GM23338 (cell line): ENCODE results near the gene ATP8A1. TPM values are rescaled to one million over a fixed set of nuclear protein-coding genes. Genes with fewer than 3 reads are reported as not detected.

ENCODE experiments used
- ATAC-seq: fragments of 200-7000 bp; cut with Tn5 transposase; 3 replicates; pipeline ENCODE4 v1.9.1; 2020
- DNase-seq: peaks from one replicate; pipeline ENCODE4 v3.0.0-alpha.2; 2015; ENCODE audit warnings: low spot score
- H2AFZ ChIP-seq: fragments of 200-600 bp; sonication (generic); 2 replicates; pipeline ENCODE4 v1.8.0; 2016; ENCODE audit warnings: antibody characterized with exemption, mild to moderate bottlenecking, moderate library complexity
- H3F3A ChIP-seq: fragments of 200-600 bp; sonication (generic); replicated peaks from 2 replicates; pipeline ENCODE4 v1.8.0; 2017; ENCODE audit warnings: antibody characterized with exemption, mixed run types, low read depth
- H3K27ac ChIP-seq: fragments of 200-600 bp; sonication (generic); 2 replicates; pipeline ENCODE4 v1.6.1; 2016; ENCODE audit warnings: low read depth
- H3K27me3 ChIP-seq: fragments of 200-600 bp; sonication (generic); 2 replicates; pipeline ENCODE4 v1.8.0; 2016; ENCODE audit warnings: mild to moderate bottlenecking, mixed run types, moderate library complexity; ENCODE audit not compliant: insufficient read depth
- H3K36me3 ChIP-seq: fragments of 200-600 bp; sonication (generic); 2 replicates; pipeline ENCODE4 v1.8.0; 2016; ENCODE audit warnings: mild to moderate bottlenecking; ENCODE audit not compliant: insufficient read depth
- H3K4me1 ChIP-seq: fragments of 200-600 bp; sonication (generic); 2 replicates; pipeline ENCODE4 v1.8.0; 2016; ENCODE audit warnings: mild to moderate bottlenecking, moderate library complexity; ENCODE audit not compliant: insufficient read depth
- H3K4me2 ChIP-seq: fragments of 200-600 bp; sonication (generic); 2 replicates; pipeline ENCODE4 v1.7.1; 2017; ENCODE audit warnings: mixed run types
- H3K4me3 ChIP-seq: fragments of 200-600 bp; sonication (generic); 2 replicates; pipeline ENCODE4 v1.6.1; 2016; ENCODE audit warnings: mixed run types
- H3K79me2 ChIP-seq: fragments of 200-600 bp; sonication (generic); replicated peaks from 2 replicates; pipeline ENCODE4 v1.8.0; 2017; ENCODE audit warnings: mild to moderate bottlenecking; ENCODE audit not compliant: insufficient read depth
- H3K9me2 ChIP-seq: fragments of 200-600 bp; sonication (generic); 2 replicates; pipeline ENCODE4 v1.8.0; 2017; ENCODE audit not compliant: insufficient read depth
- H4K20me1 ChIP-seq: fragments of 200-600 bp; sonication (generic); replicated peaks from 2 replicates; pipeline ENCODE4 v1.8.0; 2017; ENCODE audit warnings: mild to moderate bottlenecking; ENCODE audit not compliant: insufficient read depth
- H3K27ac Mint-ChIP-seq: 2 replicates; pipeline ENCODE4 v1.8.0; 2020; ENCODE audit warnings: inconsistent platforms, mild to moderate bottlenecking, moderate library complexity, mixed read lengths
- H3K27me3 Mint-ChIP-seq: 3 replicates; pipeline ENCODE4 v1.8.0; 2022; ENCODE audit warnings: low read depth, mild to moderate bottlenecking, moderate library complexity, mixed read lengths, inconsistent platforms; ENCODE audit not compliant: insufficient read depth, poor library complexity
- H3K36me3 Mint-ChIP-seq: 3 replicates; pipeline ENCODE4 v1.8.0; 2021; ENCODE audit warnings: low read depth, mild to moderate bottlenecking, inconsistent platforms, moderate library complexity, mixed read lengths
- H3K4me1 Mint-ChIP-seq: 3 replicates; pipeline ENCODE4 v1.8.0; 2020; ENCODE audit warnings: mild to moderate bottlenecking, inconsistent platforms, mixed read lengths
- H3K4me3 Mint-ChIP-seq: 3 replicates; pipeline ENCODE4 v1.8.0; 2021; ENCODE audit warnings: moderate library complexity, mild to moderate bottlenecking, inconsistent platforms, mixed read lengths
- H3K9me3 Mint-ChIP-seq: 3 replicates; pipeline ENCODE4 v1.8.0; 2020; ENCODE audit warnings: moderate library complexity, mild to moderate bottlenecking, inconsistent platforms, mixed read lengths
- CREB1 ChIP-seq: fragments of 250-450 bp; sonication (Bioruptor Pico); IDR thresholded peaks from 2 replicates; pipeline ENCODE4 v1.5.0; 2020; ENCODE audit warnings: low read depth, mild to moderate bottlenecking, moderate library complexity
- EZH2phosphoT487 ChIP-seq: fragments of 200-600 bp; sonication (generic); IDR thresholded peaks from one replicate; pipeline ENCODE4 v1.8.1; 2018; ENCODE audit warnings: antibody characterized with exemption; ENCODE audit not compliant: unreplicated experiment
- NANOG ChIP-seq: IDR thresholded peaks from 2 replicates; pipeline ENCODE4 v1.6.1; 2016; ENCODE audit warnings: antibody characterized with exemption, borderline replicate concordance
- POLR2AphosphoS5 ChIP-seq: IDR thresholded peaks from 2 replicates; pipeline ENCODE4 v1.6.1; 2016; ENCODE audit warnings: antibody characterized with exemption, low read depth
- STAT1 ChIP-seq: IDR thresholded peaks from one replicate; pipeline ENCODE4 v1.6.1; 2016; ENCODE audit warnings: antibody characterized with exemption; ENCODE audit not compliant: unreplicated experiment
- ZNF114 ChIP-seq: fragments of 250-450 bp; sonication (Bioruptor Pico); IDR thresholded peaks from 2 replicates; pipeline ENCODE4 v1.5.0; 2020; ENCODE audit warnings: mild to moderate bottlenecking, moderate library complexity
- ZNF331 ChIP-seq: fragments of 250-450 bp; sonication (Bioruptor Pico); IDR thresholded peaks from 2 replicates; pipeline ENCODE4 v1.5.0; 2020; ENCODE audit warnings: low read depth, mild to moderate bottlenecking, moderate library complexity
- ZNF462 ChIP-seq: fragments of 250-450 bp; sonication (Bioruptor Pico); IDR thresholded peaks from 2 replicates; pipeline ENCODE4 v1.5.0; 2020; ENCODE audit warnings: mild to moderate bottlenecking, moderate library complexity
- polyA plus RNA-seq: library from polyadenylated mRNA; unstranded; fragments of >200 nt; fragmentation: Nextera tagmentation; extraction: Ambion mirVana; gene quantifications from 2 replicates; pipeline ENCODE4 v1.2.1, GENCODE V29; 2016
- total RNA-seq: library from RNA; depleted of rRNA; stranded (reverse); fragments of >200 nt; shearing (Covaris generic); gene quantifications from 2 replicates; pipeline ENCODE4 v1.2.3, GENCODE V29; 2014
- TF ChIP-seq, protein P1 (sequence below): IDR thresholded peaks from 2 replicates; pipeline ENCODE4 v1.6.1; 2016; ENCODE audit warnings: antibody characterized with exemption
- TF ChIP-seq, protein P2 (sequence below): IDR thresholded peaks from one replicate; pipeline ENCODE4 v1.6.1; 2018; ENCODE audit warnings: antibody characterized with exemption; ENCODE audit not compliant: unreplicated experiment

Gene ATP8A1
- total and polyA plus RNA-seq, 2 experiments from 2014 or later = 6.8 to 66.3 TPM

GRCh38 chr4:42558156-42558555 is 98.7 kb downstream of the ATP8A1 start:
- H3K9me2 ChIP-seq = no peaks in the 10 kb centered on the region
- H3K4me2 ChIP-seq = no peak overlapping the region
- no peak for TF ChIP-seq NANOG
- no peak for TF ChIP-seq STAT1
- DNase-seq (no peak), ATAC-seq (no peak)
- H3K4me1 ChIP-seq = no peaks in the 10 kb centered on the region
- H3K79me2 ChIP-seq = no peaks in the 10 kb centered on the region
- H3K36me3 ChIP-seq = no peaks in the 10 kb centered on the region
- no peaks in the 10 kb centered on the region for H3K27me3 Mint-ChIP-seq
- H4K20me1 ChIP-seq = no peaks in the 10 kb centered on the region; the same call in 1 of the 2 replicates
- H3K4me1 Mint-ChIP-seq = no peaks in the 10 kb centered on the region
- H3K4me3 ChIP-seq = no peak overlapping the region
- no peak overlapping the region for H3K4me3 Mint-ChIP-seq
- no peaks in the 10 kb centered on the region for H3K27me3 ChIP-seq
- H3K9me3 Mint-ChIP-seq = peaks cover 3% of the 10 kb centered on the region; the same call in 1 of the 3 replicates
- no peak overlapping the region for H2AFZ ChIP-seq
- peaks cover 24% of the 10 kb centered on the region for H3K36me3 Mint-ChIP-seq
- H3F3A ChIP-seq = no peaks in the 10 kb centered on the region
- no peak overlapping the region for H3K27ac ChIP-seq
- H3K27ac Mint-ChIP-seq = no peak overlapping the region

- Mint-ChIP-seq H3K4me3 (no peak overlapping the region), H3K36me3 (peaks cover 11% of the 10 kb centered on the region), H3K4me1 (no peaks in the 10 kb centered on the region), H3K9me3 (peaks cover 3% of the 10 kb centered on the region; the same call in 1 of the 3 replicates), H3K27me3 (no peaks in the 10 kb centered on the region), H3K27ac (no peak overlapping the region)
- Histone ChIP-seq H2AFZ (no peak overlapping the region), H3K36me3 (no peaks in the 10 kb centered on the region), H3K9me2 (no peaks in the 10 kb centered on the region), H3K27ac (no peak overlapping the region), H3K4me3 (no peak overlapping the region), H3K79me2 (no peaks in the 10 kb centered on the region), H3K27me3 (no peaks in the 10 kb centered on the region), H3F3A (no peaks in the 10 kb centered on the region), H4K20me1 (no peaks in the 10 kb centered on the region), H3K4me2 (no peak overlapping the region), H3K4me1 (no peaks in the 10 kb centered on the region)
- DNase-seq (no peak), ATAC-seq (no peak)
- TF ChIP-seq ZNF462 (no peak), EZH2phosphoT487 (no peak), POLR2AphosphoS5 (no peak), ZNF331 (CRISPR knock-in tag) (no peak), ZNF114 (CRISPR knock-in tag) (no peak), CREB1 (no peak)
- TF ChIP-seq, protein P1, sequence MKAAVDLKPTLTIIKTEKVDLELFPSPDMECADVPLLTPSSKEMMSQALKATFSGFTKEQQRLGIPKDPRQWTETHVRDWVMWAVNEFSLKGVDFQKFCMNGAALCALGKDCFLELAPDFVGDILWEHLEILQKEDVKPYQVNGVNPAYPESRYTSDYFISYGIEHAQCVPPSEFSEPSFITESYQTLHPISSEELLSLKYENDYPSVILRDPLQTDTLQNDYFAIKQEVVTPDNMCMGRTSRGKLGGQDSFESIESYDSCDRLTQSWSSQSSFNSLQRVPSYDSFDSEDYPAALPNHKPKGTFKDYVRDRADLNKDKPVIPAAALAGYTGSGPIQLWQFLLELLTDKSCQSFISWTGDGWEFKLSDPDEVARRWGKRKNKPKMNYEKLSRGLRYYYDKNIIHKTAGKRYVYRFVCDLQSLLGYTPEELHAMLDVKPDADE = no peak
- TF ChIP-seq, protein P2, sequence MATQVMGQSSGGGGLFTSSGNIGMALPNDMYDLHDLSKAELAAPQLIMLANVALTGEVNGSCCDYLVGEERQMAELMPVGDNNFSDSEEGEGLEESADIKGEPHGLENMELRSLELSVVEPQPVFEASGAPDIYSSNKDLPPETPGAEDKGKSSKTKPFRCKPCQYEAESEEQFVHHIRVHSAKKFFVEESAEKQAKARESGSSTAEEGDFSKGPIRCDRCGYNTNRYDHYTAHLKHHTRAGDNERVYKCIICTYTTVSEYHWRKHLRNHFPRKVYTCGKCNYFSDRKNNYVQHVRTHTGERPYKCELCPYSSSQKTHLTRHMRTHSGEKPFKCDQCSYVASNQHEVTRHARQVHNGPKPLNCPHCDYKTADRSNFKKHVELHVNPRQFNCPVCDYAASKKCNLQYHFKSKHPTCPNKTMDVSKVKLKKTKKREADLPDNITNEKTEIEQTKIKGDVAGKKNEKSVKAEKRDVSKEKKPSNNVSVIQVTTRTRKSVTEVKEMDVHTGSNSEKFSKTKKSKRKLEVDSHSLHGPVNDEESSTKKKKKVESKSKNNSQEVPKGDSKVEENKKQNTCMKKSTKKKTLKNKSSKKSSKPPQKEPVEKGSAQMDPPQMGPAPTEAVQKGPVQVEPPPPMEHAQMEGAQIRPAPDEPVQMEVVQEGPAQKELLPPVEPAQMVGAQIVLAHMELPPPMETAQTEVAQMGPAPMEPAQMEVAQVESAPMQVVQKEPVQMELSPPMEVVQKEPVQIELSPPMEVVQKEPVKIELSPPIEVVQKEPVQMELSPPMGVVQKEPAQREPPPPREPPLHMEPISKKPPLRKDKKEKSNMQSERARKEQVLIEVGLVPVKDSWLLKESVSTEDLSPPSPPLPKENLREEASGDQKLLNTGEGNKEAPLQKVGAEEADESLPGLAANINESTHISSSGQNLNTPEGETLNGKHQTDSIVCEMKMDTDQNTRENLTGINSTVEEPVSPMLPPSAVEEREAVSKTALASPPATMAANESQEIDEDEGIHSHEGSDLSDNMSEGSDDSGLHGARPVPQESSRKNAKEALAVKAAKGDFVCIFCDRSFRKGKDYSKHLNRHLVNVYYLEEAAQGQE = no peak
Observed at GRCh38 chr4:42555828-42556227, 101.1 kb downstream of the ATP8A1 start.
